GM19025 (cell line): ENCODE data around the gene FAM120B.
"Not testable (repeated sequence)": the region's sequence is repeated elsewhere in the genome, so short reads cannot be mapped to it uniquely, and the experiment has no call there.

Experiments
- ATAC-seq: cut with Tn5 transposase; IDR thresholded peaks from one replicate; pipeline ENCODE4 v1.9.1; 2021; ENCODE audit warnings: mild to moderate bottlenecking, low read depth, moderate library complexity; ENCODE audit not compliant: unreplicated experiment

The FAM120B gene

GRCh38 chr6:170306324-170307079, at the start of gene FAM120B:
FAM120B (plus strand) TSS chr6:170306758; CDS start chr6:170317391, 10,633 bp downstream.
- peak; percentile 98 for ATAC-seq

- ATAC-seq: no peak
These were observed 49.2 kb upstream of the FAM120B start for GRCh38 chr6:170257376-170257775.

- ATAC-seq: no peak
These were observed 48.2 kb upstream of the FAM120B start for GRCh38 chr6:170258407-170258806.

GRCh38 chr6:170259278-170259677, 47.3 kb upstream of the FAM120B start:
- ATAC-seq: no peak

- no peak for ATAC-seq
These were observed 45.9 kb upstream of the FAM120B start for GRCh38 chr6:170260686-170261085.

GRCh38 chr6:170261643-170262488, 44.7 kb upstream of the FAM120B start:
- no peak for ATAC-seq

GRCh38 chr6:170262489-170263088, 44.0 kb upstream of the FAM120B start:
- no peak for ATAC-seq

GRCh38 chr6:170263410-170263809, 43.1 kb upstream of the FAM120B start:
- ATAC-seq: no peak

GRCh38 chr6:170264086-170264485, 42.5 kb upstream of the FAM120B start:
- ATAC-seq: no peak

GRCh38 chr6:170264644-170265043, 41.9 kb upstream of the FAM120B start:
- not testable (repeated sequence) for ATAC-seq

GRCh38 chr6:170265655-170266054, 40.9 kb upstream of the FAM120B start:
- ATAC-seq: no peak

GRCh38 chr6:170266061-170266825, 40.3 kb upstream of the FAM120B start:
- no peak for ATAC-seq

GRCh38 chr6:170267688-170268087, 38.9 kb upstream of the FAM120B start:
- no peak for ATAC-seq

GRCh38 chr6:170268216-170269129, 38.1 kb upstream of the FAM120B start:
- no peak for ATAC-seq

- no peak for ATAC-seq
These were observed 37.3 kb upstream of the FAM120B start for GRCh38 chr6:170269151-170269845.

GRCh38 chr6:170269846-170270541, 36.6 kb upstream of the FAM120B start:
- no peak for ATAC-seq

- no peak for ATAC-seq
These were observed 35.5 kb upstream of the FAM120B start for GRCh38 chr6:170270984-170271593.

- peak; percentile 96 for ATAC-seq
These were observed 34.7 kb upstream of the FAM120B start for GRCh38 chr6:170271771-170272314.
